ENCODE measurements around the gene SFTPD.

- TF ChIP-seq YY1 (IDR thresholded peaks at IDR 0.05; ENCODE audit: insufficient read depth, insufficient read length) (no peak), SUZ12 (IDR thresholded peaks at IDR 0.05; ENCODE audit: extremely low read depth, insufficient read depth, insufficient read length) (no peak)
Measured at GRCh38 chr10:79938728-79939406, 10.0 kb downstream of the SFTPD start.
